M059J (cell line): ENCODE data around the gene PPP2R3A. TPM values are rescaled to one million over a fixed set of nuclear protein-coding genes. Genes with fewer than 3 reads are reported as not detected.

Experiments used
- DNase-seq: peaks from one replicate; pipeline ENCODE4 v3.0.0-alpha.2; 2012; ENCODE audit warnings: low read depth
- total RNA-seq: library from RNA; depleted of rRNA; stranded (reverse); fragments of >200 nt; shearing (Covaris generic); gene quantifications from 2 replicates; pipeline ENCODE4 v1.2.3, GENCODE V29; 2014; rRNA removed

The PPP2R3A gene
- total RNA-seq, 1 experiment from 2014 or later: 22.2 TPM

DNA sequence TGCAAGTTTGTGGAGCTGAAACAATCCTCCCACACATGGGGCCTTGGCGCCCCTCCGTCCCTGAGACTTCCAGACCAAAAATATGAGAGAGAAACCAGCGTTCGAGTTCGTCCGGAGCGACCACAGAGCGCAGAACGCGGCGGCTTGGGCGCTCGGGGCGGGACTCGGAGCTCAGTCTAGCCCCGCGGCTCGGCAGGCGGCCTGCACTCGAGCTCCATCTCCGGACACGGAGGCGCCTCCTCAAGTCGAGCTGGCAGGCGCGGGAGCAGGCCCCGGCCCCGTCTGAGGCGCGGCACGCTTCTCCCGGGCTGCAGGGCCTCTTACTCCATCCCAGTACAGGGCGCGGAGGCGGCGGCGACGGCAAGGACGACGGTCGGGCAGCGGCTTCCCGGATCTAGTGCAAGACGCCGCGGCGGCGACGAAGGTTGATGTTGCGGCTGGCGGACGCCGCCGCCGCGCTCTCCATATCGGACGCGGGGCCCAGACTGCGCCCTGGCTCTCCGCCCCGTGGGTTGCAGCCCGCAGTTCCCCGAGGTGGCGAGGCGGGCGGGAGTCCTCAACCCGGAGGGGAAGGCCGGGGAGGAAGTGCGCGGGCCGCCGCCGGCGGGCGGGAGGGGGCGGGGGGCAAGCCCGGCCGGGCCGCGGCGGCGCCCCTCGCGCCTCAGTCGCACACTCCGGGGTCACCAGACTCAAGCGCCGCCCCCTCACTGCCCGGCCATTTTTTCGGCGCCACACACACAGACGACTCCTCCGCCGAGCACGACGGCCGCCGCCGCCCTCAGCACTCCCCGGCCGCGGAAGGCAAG lies 229.9 kb downstream of the PPP2R3A start:
- peak; percentile 60 for DNase-seq

DNA sequence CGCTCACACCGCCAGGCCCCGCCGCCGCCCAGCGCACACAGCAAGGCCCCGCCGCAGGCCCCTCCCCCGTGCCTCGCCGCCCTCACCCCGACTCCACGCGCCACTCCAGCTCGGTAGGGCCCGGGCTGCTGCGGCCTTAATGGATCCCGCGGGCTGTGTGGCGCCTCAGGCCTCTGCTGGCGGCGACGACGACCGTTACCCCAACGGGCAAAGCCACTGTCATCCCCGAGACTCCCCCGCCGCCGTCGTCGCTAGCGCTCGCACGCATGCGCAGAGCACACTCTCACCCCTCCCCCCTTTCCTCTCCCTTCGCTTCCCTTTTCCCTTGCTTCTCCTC lies 230.5 kb downstream of the PPP2R3A start, which contains the start of gene MSL2:
TSS of gene MSL2 (minus strand) at position 272 of the 337 bp plus-strand sequence. CDS start 1,222 bp downstream, outside the sequence.
- DNase-seq: peak; percentile 74

DNA sequence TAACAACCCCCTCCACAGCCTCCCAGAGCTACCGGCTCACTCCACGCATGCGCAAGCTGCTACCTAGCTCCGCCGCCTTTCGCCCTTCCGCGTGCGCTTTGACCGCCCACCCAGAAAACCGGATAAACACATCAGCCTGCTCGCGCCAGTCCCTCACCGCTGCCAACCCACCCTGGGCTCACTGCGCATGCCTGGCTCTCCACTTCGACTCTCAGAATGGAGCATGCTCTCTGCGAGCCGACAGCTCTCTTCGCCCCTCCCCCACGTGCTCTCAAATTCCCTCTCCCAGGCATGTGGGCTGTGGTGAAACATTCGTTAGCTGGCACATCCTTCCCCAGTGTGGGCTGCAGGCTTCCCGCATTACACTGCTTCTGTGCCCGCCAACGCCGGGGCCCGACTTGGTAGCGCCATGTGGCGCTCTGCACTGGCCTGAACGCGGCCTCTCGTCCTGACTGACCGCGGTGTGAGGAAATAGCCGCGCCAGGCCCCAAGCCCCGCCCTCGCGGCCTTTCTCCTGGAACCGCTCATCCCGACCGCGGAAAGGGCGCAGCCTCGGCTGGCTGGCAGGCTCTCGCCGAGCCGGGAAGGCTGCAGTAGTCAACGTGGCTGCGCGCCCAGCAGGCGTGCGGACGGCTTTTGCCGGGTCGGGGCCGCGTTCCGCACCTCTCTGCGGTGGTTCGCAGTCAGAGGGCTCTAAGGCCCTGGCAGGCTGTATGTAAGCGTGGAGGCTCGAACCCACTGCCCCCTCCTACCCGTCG lies 231.1 kb downstream of the PPP2R3A start:
- peak; percentile 100 for DNase-seq

DNA sequence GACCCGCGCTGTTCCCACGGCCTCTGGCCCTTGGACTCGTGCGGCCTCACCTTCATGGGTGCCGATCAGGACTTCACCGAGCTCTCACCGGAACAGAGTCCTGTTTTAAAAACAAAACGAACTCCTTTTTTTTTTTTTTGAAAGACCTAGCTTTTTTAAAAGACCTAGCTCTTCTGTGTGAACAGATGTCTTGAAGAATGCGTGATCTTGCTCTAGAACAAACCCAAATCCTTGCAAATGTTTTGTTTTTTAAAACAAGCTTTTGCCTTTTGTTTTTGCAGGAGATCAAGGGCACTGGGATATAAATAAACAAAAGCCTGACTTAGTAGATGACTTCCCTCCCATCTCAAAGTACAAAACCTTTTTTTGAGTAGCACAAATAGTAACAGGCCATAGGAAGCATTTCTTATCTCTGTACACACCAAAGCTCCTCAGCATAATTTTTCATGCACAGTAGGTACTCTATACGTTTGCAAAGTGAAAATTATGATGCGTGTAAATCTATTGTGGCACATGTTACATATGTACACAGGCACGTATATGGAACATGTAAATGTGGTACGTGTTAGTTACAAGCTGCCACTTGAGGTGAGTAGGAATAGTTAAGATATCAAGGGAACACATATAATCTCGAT lies 231.7 kb downstream of the PPP2R3A start:
- DNase-seq: no peak

Other genes starting within 250 kb of the PPP2R3A start
- 17.5 and 19.2 TPM in 2 replicates for gene MSL2, start 230.6 kb downstream of the PPP2R3A start, total RNA-seq